Loucy (cell line): ENCODE measurements around the gene TDRD3.

Experiments used
- H2AFZ ChIP-seq: fragments of 200-600 bp; sonication (generic); 2 replicates; pipeline ENCODE4 v1.6.0; 2016; ENCODE audit warnings: antibody characterized with exemption, mild to moderate bottlenecking, low read length, moderate library complexity
- H3F3A ChIP-seq: fragments of 200-600 bp; 2 replicates; pipeline ENCODE4 v1.6.0; 2016; ENCODE audit warnings: antibody characterized with exemption, low read depth, mild to moderate bottlenecking
- H3K27me3 ChIP-seq: fragments of 200-600 bp; sonication (generic); 2 replicates; pipeline ENCODE4 v1.6.1; 2014; ENCODE audit warnings: low read length, mild to moderate bottlenecking; ENCODE audit not compliant: insufficient read depth, poor library complexity, severe bottlenecking
- H3K36me3 ChIP-seq: fragments of 200-600 bp; sonication (generic); 2 replicates; pipeline ENCODE4 v1.6.1; 2016; ENCODE audit warnings: low read length; ENCODE audit not compliant: insufficient read depth
- H3K4me1 ChIP-seq: fragments of 200-600 bp; sonication (generic); 2 replicates; pipeline ENCODE4 v1.5.1; 2014; ENCODE audit warnings: low read length, mild to moderate bottlenecking; ENCODE audit not compliant: insufficient read depth, poor library complexity, severe bottlenecking
- H3K4me2 ChIP-seq: fragments of 200-600 bp; sonication (generic); 2 replicates; pipeline ENCODE4 v1.6.0; 2014; ENCODE audit warnings: antibody characterized with exemption, low read length, low read depth, mild to moderate bottlenecking; ENCODE audit not compliant: poor library complexity, severe bottlenecking
- H3K4me3 ChIP-seq: fragments of 200-600 bp; sonication (generic); 2 replicates; pipeline ENCODE4 v1.5.1; 2014; ENCODE audit warnings: low read length, mild to moderate bottlenecking, mixed read lengths; ENCODE audit not compliant: poor library complexity, severe bottlenecking
- H3K79me2 ChIP-seq: fragments of 200-600 bp; sonication (generic); 2 replicates; pipeline ENCODE4 v1.6.1; 2014; ENCODE audit warnings: low read length; ENCODE audit not compliant: insufficient read depth
- H3K9ac ChIP-seq: fragments of 200-600 bp; sonication (generic); 2 replicates; pipeline ENCODE4 v1.6.0; 2014; ENCODE audit warnings: mild to moderate bottlenecking, low read depth, low read length, moderate library complexity; ENCODE audit not compliant: poor library complexity, severe bottlenecking
- H3K9me2 ChIP-seq: fragments of 200-600 bp; sonication (generic); replicated peaks from 2 replicates; pipeline ENCODE4 v1.6.1; 2016; ENCODE audit warnings: low read depth, low read length, mixed read lengths
- H3K9me3 ChIP-seq: fragments of 200-600 bp; sonication (generic); 2 replicates; pipeline ENCODE4 v1.6.1; 2014; ENCODE audit warnings: mild to moderate bottlenecking, antibody characterized with exemption, low read length, low read depth; ENCODE audit not compliant: insufficient read depth
- H4K20me1 ChIP-seq: fragments of 200-600 bp; sonication (generic); 2 replicates; pipeline ENCODE4 v1.6.0; 2014; ENCODE audit warnings: antibody characterized with exemption, low read length, mild to moderate bottlenecking; ENCODE audit not compliant: insufficient read depth, poor library complexity, severe bottlenecking
- EZH2phosphoT487 ChIP-seq: fragments of 200-600 bp; IDR thresholded peaks from 2 replicates; pipeline ENCODE4 v1.6.1; 2018; ENCODE audit warnings: antibody characterized with exemption, mild to moderate bottlenecking, moderate library complexity, borderline replicate concordance
- TF ChIP-seq, protein P1 (sequence below): fragments of 200-600 bp; sonication (generic); conservative IDR thresholded peaks from 2 replicates; pipeline ENCODE4 v1.5.1; 2014; ENCODE audit warnings: mild to moderate bottlenecking, antibody characterized with exemption, low read length

The TDRD3 gene

DNA sequence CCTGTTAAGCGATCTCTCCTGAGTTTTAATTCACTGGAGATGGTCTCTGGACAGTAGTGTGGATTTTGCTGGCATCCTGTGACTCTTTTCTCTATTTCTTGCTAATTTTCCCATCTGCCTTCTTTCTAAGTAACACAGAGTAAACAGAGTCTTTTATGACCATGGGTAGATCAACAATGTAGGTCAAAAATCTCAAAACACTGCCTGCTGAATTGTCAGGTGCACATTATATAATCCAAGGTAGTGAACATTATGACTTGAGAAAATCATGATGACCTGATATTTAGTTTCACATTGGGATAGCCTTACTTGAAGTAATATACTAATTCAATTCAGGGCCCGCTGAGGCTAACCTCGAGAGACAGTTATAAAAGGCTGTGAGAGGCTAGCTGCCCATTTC, 180.7 kb downstream of the TDRD3 start:
- no peaks in the 10 kb centered on the region for H3F3A ChIP-seq

DNA sequence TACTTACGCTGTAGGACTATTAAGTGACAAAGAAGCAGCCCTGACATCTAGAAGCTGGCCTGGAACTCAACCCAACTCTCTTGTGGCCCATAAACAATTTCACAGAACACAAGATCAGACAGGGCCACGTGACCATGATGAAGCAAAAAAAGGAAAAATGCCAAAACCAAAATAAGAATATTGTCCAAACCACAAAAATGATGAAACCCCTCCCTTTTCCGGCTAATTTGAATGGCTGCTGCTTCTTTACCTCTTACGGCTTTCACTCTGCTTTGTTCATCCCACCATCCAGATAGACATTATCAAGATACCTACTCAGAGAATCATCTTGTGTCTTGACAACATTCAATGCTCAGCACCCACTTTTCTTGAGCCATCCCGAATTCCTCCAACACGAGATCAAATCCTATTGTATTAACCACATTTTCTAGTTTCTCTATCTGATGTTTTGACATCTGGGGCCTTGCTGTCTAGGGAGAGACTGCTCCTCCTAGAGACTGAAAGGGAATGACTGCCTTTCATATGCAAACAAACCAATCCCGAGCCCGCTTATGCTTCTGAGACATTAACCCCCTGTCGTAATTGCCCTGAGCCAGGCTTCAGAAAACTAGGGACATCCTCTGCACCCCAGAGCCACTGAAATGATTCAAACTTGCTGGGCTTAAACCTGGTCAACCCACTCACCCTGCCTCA, 186.3 kb downstream of the TDRD3 start:
- H3K4me2 ChIP-seq: no peak overlapping the region
- no peaks in the 10 kb centered on the region for H3K36me3 ChIP-seq
- no peaks in the 10 kb centered on the region for H3F3A ChIP-seq
- no peak overlapping the region for H3K9ac ChIP-seq
- no peak overlapping the region for H3K4me3 ChIP-seq
- TF ChIP-seq, protein P1, sequence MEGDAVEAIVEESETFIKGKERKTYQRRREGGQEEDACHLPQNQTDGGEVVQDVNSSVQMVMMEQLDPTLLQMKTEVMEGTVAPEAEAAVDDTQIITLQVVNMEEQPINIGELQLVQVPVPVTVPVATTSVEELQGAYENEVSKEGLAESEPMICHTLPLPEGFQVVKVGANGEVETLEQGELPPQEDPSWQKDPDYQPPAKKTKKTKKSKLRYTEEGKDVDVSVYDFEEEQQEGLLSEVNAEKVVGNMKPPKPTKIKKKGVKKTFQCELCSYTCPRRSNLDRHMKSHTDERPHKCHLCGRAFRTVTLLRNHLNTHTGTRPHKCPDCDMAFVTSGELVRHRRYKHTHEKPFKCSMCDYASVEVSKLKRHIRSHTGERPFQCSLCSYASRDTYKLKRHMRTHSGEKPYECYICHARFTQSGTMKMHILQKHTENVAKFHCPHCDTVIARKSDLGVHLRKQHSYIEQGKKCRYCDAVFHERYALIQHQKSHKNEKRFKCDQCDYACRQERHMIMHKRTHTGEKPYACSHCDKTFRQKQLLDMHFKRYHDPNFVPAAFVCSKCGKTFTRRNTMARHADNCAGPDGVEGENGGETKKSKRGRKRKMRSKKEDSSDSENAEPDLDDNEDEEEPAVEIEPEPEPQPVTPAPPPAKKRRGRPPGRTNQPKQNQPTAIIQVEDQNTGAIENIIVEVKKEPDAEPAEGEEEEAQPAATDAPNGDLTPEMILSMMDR: no peak
- no peak for TF ChIP-seq EZH2phosphoT487
- no peaks in the 10 kb centered on the region for H3K27me3 ChIP-seq
- no peak overlapping the region for H2AFZ ChIP-seq
- no peaks in the 10 kb centered on the region for H3K9me3 ChIP-seq
- H3K4me1 ChIP-seq: peaks cover 4% of the 10 kb centered on the region
- no peaks in the 10 kb centered on the region for H3K79me2 ChIP-seq
- H4K20me1 ChIP-seq: no peaks in the 10 kb centered on the region
- H3K9me2 ChIP-seq: no peaks in the 10 kb centered on the region

More for the DNA sequence above, 180.7 kb downstream of the TDRD3 start:
- TF ChIP-seq, protein P1: no peak
- no peak for TF ChIP-seq EZH2phosphoT487
- Histone ChIP-seq H4K20me1 (no peaks in the 10 kb centered on the region), H3K9me2 (no peaks in the 10 kb centered on the region), H3K9ac (no peak overlapping the region), H3K4me2 (no peak overlapping the region), H3K79me2 (no peaks in the 10 kb centered on the region), H2AFZ (no peak overlapping the region), H3K4me1 (no peaks in the 10 kb centered on the region), H3K36me3 (no peaks in the 10 kb centered on the region), H3K27me3 (no peaks in the 10 kb centered on the region), H3K9me3 (no peaks in the 10 kb centered on the region), H3K4me3 (no peak overlapping the region)

DNA sequence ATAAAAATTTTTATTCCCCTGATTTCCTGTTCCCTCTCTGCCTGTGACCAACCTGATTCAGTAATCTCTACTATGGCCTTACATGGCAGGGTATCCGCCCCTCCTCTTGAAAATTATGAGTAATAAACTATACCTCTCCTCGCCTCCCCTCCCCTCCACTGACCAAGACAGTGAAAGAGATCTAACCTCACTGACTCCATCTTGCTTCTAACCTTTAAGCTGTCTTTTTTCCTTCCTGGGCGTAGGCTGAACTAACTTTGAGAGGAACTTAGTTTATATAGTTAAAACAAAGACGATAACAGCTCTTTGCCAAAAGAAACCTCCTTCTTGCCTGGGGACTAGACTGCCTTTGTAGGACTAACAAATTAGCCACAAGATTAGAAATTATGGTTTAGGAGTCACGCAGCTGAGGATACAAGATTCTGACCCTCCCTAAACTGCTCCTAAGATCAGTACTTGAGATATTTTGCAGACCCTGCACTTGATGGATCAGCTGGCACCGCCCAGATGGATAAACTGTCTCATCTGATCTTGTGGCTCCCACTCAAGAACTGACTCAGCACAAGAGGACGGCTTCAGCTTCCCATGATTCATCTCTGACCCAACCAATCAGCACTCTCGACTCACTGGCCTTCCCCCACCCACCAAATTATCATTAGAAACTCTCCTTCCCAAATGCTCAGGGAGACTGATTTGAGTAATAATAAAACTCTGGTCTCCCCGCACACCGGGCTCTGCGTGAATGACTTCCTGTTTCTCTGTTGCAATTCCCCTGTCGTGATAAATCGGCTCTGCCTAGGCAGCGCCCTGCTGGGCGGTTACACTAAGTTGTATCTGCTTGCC, 187.1 kb downstream of the TDRD3 start:
- H3K9ac ChIP-seq: no peak overlapping the region

More for the DNA sequence above, 187.1 kb downstream of the TDRD3 start:
- H3K9me2 ChIP-seq: no peaks in the 10 kb centered on the region
- no peaks in the 10 kb centered on the region for H3K79me2 ChIP-seq
- no peaks in the 10 kb centered on the region for H3F3A ChIP-seq
- no peaks in the 10 kb centered on the region for H3K27me3 ChIP-seq
- H3K9me3 ChIP-seq: no peaks in the 10 kb centered on the region
- H3K4me1 ChIP-seq: peaks cover 4% of the 10 kb centered on the region
- TF ChIP-seq, protein P1: no peak
- no peak for TF ChIP-seq EZH2phosphoT487
- no peak overlapping the region for H3K4me3 ChIP-seq
- no peak overlapping the region for H2AFZ ChIP-seq
- H4K20me1 ChIP-seq: no peaks in the 10 kb centered on the region
- no peaks in the 10 kb centered on the region for H3K36me3 ChIP-seq
- H3K4me2 ChIP-seq: no peak overlapping the region
